CD4-positive, alpha-beta T cell treated with Interleukin-15 for 1 hour (primary cell): ENCODE results near the gene PGAM2.

ENCODE experiments used
- DNase-seq: peaks from one replicate; pipeline ENCODE4 v3.0.0-alpha.2; 2020

PGAM2 gene

GRCh38 chr7:44103566-44103922, 38.2 kb upstream of the PGAM2 start:
- no peak for DNase-seq

GRCh38 chr7:44102846-44103565, 37.6 kb upstream of the PGAM2 start:
- DNase-seq = no peak

GRCh38 chr7:44101966-44102845, 36.8 kb upstream of the PGAM2 start:
- DNase-seq = no peak

GRCh38 chr7:44101303-44101965, 36.1 kb upstream of the PGAM2 start:
- DNase-seq = no peak

- no peak for DNase-seq
Measured at GRCh38 chr7:44100458-44101302, 35.3 kb upstream of the PGAM2 start.

GRCh38 chr7:44099669-44100068, 34.3 kb upstream of the PGAM2 start:
- DNase-seq = no peak

- DNase-seq = no peak
Measured at GRCh38 chr7:44098092-44099068, 33.0 kb upstream of the PGAM2 start.

- DNase-seq = peak; percentile 43
Measured at GRCh38 chr7:44097064-44097932, 31.9 kb upstream of the PGAM2 start.

GRCh38 chr7:44096326-44096881, 31.0 kb upstream of the PGAM2 start:
- no peak for DNase-seq

- DNase-seq = no peak
Measured at GRCh38 chr7:44095781-44096180, 30.4 kb upstream of the PGAM2 start.

- DNase-seq = no peak
Measured at GRCh38 chr7:44094883-44095592, 29.7 kb upstream of the PGAM2 start.

- DNase-seq = no peak
Measured at GRCh38 chr7:44094365-44094764, 29.0 kb upstream of the PGAM2 start.

- no peak for DNase-seq
Measured at GRCh38 chr7:44093102-44093641, 27.8 kb upstream of the PGAM2 start.

GRCh38 chr7:44087911-44088838, 22.8 kb upstream of the PGAM2 start:
- no peak for DNase-seq

GRCh38 chr7:44086627-44087026, 21.3 kb upstream of the PGAM2 start:
- DNase-seq = no peak

GRCh38 chr7:44085546-44085945, 20.2 kb upstream of the PGAM2 start:
- DNase-seq = no peak

- DNase-seq = no peak
Measured at GRCh38 chr7:44084701-44085100, 19.3 kb upstream of the PGAM2 start.

- DNase-seq = no peak
Measured at GRCh38 chr7:44083796-44084195, 18.4 kb upstream of the PGAM2 start.
